ENCODE results near the gene PSME4.
"Not testable (repeated sequence)": the region's sequence is repeated elsewhere in the genome, so short reads cannot be mapped to it uniquely, and the experiment has no call there.

The PSME4 gene

DNA sequence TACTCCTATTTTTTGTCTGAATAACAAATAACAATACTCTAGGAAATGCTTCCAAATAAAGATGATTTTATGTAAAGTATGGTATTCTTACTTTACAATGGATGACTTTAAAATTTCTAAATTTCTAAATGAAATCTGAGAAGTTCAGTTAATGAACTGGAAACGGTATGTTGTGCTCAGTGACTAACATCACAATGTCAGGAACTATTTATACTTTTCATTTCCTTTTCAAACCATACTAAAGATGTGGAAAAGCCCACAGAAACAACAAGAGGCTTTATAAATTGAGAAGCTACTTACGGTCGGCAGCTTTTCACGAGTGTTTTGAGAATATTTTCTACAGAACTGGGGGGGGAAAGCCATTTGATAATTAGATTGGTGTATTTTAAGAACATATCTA is 31.1 kb downstream of the PSME4 start:
- no peak overlapping the region for H3K27ac ChIP-seq
- no peaks in the 10 kb centered on the region for H3K9me3 ChIP-seq (ENCODE audit: severe bottlenecking)
- no peak for DNase-seq
- TF ChIP-seq, protein P1, sequence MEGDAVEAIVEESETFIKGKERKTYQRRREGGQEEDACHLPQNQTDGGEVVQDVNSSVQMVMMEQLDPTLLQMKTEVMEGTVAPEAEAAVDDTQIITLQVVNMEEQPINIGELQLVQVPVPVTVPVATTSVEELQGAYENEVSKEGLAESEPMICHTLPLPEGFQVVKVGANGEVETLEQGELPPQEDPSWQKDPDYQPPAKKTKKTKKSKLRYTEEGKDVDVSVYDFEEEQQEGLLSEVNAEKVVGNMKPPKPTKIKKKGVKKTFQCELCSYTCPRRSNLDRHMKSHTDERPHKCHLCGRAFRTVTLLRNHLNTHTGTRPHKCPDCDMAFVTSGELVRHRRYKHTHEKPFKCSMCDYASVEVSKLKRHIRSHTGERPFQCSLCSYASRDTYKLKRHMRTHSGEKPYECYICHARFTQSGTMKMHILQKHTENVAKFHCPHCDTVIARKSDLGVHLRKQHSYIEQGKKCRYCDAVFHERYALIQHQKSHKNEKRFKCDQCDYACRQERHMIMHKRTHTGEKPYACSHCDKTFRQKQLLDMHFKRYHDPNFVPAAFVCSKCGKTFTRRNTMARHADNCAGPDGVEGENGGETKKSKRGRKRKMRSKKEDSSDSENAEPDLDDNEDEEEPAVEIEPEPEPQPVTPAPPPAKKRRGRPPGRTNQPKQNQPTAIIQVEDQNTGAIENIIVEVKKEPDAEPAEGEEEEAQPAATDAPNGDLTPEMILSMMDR (IDR thresholded peaks at IDR 0.05; ENCODE audit: low read depth, low read length), result no peak
- no peak overlapping the region for H3K4me3 ChIP-seq (ENCODE audit: low read depth, low read length)
- H3K27me3 ChIP-seq (ENCODE audit: insufficient read depth, low read depth, severe bottlenecking), result no peaks in the 10 kb centered on the region
- H3K36me3 ChIP-seq, result peaks cover 28% of the 10 kb centered on the region

DNA sequence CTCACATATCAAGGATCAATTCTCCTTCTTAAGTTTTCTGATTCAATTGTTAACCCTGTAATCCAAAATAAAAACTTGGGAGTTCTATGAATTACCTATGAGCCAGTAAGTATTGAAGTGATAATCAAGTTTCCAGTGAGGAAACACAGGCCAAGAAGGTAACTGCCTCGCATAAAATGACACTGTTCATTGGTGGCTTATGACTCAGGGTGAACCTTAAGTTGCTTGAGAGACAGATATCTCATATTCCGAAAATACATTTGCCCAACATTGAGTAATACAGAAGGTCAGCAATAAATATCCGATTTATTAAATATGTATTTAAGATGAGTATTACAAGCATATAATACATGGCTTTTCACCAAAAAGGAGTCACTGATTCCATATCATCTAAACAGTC is 31.9 kb downstream of the PSME4 start:
- TF ChIP-seq, protein P1 (IDR thresholded peaks at IDR 0.05; ENCODE audit: low read depth, low read length), result no peak
- Histone ChIP-seq H3K27me3 (ENCODE audit: insufficient read depth, low read depth, severe bottlenecking) (no peaks in the 10 kb centered on the region), H3K36me3 (peaks cover 36% of the 10 kb centered on the region), H3K4me3 (ENCODE audit: low read depth, low read length) (no peak overlapping the region), H3K9me3 (ENCODE audit: severe bottlenecking) (no peaks in the 10 kb centered on the region), H3K27ac (no peak overlapping the region)
- no peak for DNase-seq

DNA sequence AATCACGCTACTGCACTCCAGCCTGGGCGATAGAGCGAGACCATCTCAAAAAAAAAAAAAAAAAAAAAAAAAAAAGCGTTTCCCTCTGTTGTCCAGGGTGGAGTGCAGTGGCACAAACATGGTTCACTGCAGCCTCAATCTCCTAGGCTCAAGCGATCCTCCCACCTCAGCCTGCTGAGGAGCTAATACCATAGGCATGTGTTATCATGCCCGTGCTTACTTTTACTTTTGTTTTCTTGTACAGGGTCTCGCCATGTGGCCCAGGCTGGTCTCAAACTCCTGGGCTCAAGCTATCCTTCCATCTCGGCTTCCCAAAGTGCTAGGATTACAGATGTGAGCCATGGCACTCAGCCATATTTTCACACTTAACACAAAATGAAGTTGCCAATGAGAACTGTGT is 37.5 kb downstream of the PSME4 start:
- no peak overlapping the region for H3K27ac ChIP-seq

DNA sequence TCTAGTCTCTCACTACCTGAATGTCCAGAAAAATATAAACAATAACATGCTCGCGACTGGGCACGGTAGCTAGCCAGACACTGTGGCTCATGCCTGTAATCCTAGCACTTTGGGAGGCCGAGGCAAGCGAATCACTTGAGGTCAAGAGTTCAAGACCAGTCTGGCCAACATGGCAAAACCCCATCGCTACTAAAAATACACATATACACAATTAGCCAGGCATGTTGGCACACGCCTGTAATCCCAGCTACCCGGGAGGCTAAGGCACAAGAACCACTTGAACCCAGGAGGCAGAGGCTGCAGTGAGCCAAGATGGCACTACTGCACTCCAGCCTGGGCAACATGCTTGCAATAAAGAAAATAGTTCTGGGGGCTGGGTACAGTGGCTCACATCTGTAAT is 44.5 kb downstream of the PSME4 start:
- H3K9me3 ChIP-seq (ENCODE audit: severe bottlenecking); H3K4me3 ChIP-seq (ENCODE audit: low read depth, low read length); H3K27ac ChIP-seq; H3K27me3 ChIP-seq (ENCODE audit: insufficient read depth, low read depth, severe bottlenecking); DNase-seq: not testable (repeated sequence)
- H3K36me3 ChIP-seq, result peaks cover 83% of the 10 kb centered on the region

More for the DNA sequence above, 37.5 kb downstream of the PSME4 start:
- no peak for DNase-seq
- peaks cover 72% of the 10 kb centered on the region for H3K36me3 ChIP-seq
- no peak overlapping the region for H3K4me3 ChIP-seq (ENCODE audit: low read depth, low read length)
- H3K9me3 ChIP-seq (ENCODE audit: severe bottlenecking), result no peaks in the 10 kb centered on the region
- TF ChIP-seq, protein P1 (IDR thresholded peaks at IDR 0.05; ENCODE audit: low read depth, low read length), result no peak
- no peaks in the 10 kb centered on the region for H3K27me3 ChIP-seq (ENCODE audit: insufficient read depth, low read depth, severe bottlenecking)

DNA sequence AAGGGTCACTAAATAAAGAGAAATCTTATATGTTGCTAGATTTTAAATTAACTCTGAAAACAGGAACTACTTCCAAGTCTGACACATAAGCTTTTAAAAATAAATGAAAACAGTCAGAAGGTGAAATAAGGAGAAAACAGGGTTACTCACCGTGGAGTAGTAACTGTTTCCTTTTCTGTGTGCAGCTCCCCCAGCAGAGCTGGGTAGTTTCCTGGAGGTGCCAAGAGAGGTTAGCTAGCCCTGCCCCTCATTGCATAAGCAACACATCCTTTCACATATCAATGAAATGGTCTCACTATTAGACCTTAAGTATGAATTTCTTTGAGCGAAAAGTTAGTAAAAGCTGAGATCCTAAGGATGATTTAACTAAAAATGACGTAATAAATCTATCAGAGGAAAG is 57.1 kb downstream of the PSME4 start:
- no peak for DNase-seq
- TF ChIP-seq, protein P1 (IDR thresholded peaks at IDR 0.05; ENCODE audit: low read depth, low read length), result no peak
- peaks cover 42% of the 10 kb centered on the region for H3K36me3 ChIP-seq
- H3K4me3 ChIP-seq (ENCODE audit: low read depth, low read length), result no peak overlapping the region
- no peaks in the 10 kb centered on the region for H3K27me3 ChIP-seq (ENCODE audit: insufficient read depth, low read depth, severe bottlenecking)
- H3K27ac ChIP-seq, result no peak overlapping the region
- H3K9me3 ChIP-seq (ENCODE audit: severe bottlenecking), result no peaks in the 10 kb centered on the region

DNA sequence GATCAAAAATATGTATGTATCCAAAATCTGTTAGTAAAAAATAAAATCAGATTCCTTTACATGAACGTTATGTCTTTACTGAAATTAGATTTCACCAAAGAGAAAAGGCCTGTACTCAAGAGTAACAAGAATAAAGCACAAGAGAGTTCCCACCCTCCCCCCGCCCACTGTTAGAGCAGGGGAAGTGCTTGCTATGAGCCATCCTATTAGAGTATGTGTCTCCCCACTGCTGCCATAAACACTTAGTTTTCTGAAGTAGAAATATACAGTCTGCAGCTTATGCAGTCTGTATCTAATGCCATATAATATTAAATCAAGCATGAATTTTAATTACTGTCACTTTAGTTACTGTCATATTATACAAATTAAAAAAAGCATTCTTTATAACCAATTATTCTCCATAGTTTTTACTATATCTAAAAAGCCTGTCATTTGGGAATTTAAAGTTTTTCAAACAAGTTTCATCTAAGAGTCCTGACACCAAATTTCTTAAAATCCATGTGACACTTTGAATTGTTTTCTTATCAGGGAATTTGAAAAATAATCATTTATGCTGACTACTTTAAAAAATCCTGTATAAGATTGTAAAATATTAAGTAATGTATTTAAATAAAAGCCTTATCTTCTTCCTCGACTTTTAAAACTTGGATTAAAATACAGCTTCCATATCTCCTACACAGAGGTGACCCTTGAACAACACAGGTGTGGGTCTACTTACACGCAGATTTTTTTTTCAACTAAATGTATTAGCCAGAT is 59.2 kb downstream of the PSME4 start:
- TF ChIP-seq, protein P1 (IDR thresholded peaks at IDR 0.05; ENCODE audit: low read depth, low read length), result no peak
- Histone ChIP-seq H3K27me3 (ENCODE audit: insufficient read depth, low read depth, severe bottlenecking) (no peaks in the 10 kb centered on the region), H3K4me3 (ENCODE audit: low read depth, low read length) (no peak overlapping the region), H3K9me3 (ENCODE audit: severe bottlenecking) (no peaks in the 10 kb centered on the region), H3K36me3 (peaks cover 49% of the 10 kb centered on the region), H3K27ac (no peak overlapping the region)
- DNase-seq, result no peak

Data from WERI-Rb-1 (cell line).